ENCODE measurements around the gene RASA2.

DNA sequence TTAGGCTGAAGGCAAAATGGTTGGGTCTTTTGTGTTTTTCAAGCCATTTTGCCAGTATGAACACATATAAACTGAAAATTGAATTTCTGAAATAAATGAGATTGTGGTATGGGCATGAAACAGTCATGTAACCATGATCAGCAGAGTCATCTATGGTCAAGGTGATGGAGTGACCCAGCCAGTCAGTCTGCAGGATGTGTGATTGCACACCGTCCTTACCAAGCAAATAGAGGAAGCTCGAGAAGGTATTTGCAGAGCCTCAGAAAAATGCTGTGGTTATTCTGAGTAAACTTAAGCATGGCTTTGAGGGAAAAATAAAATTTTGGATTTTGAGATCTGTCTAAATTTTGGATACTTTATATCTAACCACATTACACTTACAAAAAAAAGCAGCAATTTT is 155.4 kb downstream of the RASA2 start:
- TF ChIP-seq POLR2A (IDR thresholded peaks at IDR 0.05; ENCODE audit: low read depth) (no peak), EP300 (IDR thresholded peaks at IDR 0.05) (no peak), CTCF (IDR thresholded peaks at IDR 0.05) (no peak), POLR2AphosphoS5 (IDR thresholded peaks at IDR 0.05) (no peak)
